ENCODE data around the gene DNAJA2. TPM values are rescaled to one million over a fixed set of nuclear protein-coding genes. Genes with fewer than 3 reads are reported as not detected.
"Not testable (repeated sequence)": the region's sequence is repeated elsewhere in the genome, so short reads cannot be mapped to it uniquely, and the experiment has no call there.

DNAJA2 gene
- total and polyA plus RNA-seq, 4 donors, result 80.2 to 102 (median 87.5) TPM

DNA sequence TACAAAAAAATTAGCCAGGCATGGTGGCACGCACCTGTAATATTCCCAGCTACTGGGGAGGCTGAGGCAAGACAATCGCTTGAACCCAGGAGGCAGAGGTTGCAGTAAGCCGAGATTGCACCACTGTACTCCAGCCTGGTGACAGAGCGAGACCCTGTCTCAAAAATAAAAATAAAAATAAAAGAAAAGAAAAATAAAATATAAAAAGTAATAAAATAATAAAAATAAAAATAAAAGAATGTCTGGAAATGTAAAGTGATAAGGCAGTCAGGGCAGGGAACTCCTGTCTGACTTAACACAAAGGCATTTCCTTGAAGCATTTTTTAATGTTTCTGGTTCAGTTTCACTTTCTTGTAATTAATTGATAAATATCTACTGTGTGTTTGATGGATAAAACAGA is 34.7 kb upstream of the DNAJA2 start:
- Histone ChIP-seq H3K4me3 (ENCODE audit: low read depth, low read length) (no peak overlapping the region), H3K27ac (ENCODE audit: low read depth, low read length) (no peak overlapping the region), H3K4me1 (ENCODE audit: control insufficient read depth, insufficient read depth, low read length) (no peaks in the 10 kb centered on the region), H3K27me3 (ENCODE audit: control insufficient read depth, insufficient read depth, low read length) (no peaks in the 10 kb centered on the region), H3K9me3 (ENCODE audit: control insufficient read depth, insufficient read depth, low read length) (no peaks in the 10 kb centered on the region), H3K36me3 (ENCODE audit: control insufficient read depth, insufficient read depth, low read length) (no peaks in the 10 kb centered on the region)
- DNase-seq (ENCODE audit: low read depth in 4 of 6, low spot score in 6 of 6), result no peak
- 94% methylated on average over 2 of the region's 4 CpGs for WGBS (ENCODE audit: insufficient coverage)

DNA sequence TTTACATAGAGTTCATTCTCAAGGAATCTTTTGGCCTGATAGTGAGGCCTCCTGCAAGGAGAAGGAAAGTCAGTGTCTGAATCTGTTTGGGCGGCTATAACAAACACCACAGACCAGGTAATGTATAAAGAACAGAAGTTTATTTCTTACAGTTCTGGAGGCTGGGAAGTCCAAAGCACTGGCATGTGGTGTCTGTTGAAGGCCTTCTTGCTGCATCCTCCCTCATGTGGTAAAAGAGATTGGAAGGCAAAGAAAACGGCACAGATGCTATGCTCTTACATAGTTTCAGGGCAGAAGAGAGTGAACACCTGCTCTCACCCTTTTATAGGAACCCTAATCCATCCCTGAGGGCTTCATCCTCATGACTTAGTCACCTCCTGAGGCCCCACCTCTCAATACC is 31.2 kb upstream of the DNAJA2 start:
- Histone ChIP-seq H3K4me3 (ENCODE audit: low read depth, low read length) (no peak overlapping the region), H3K27ac (ENCODE audit: low read depth, low read length) (no peak overlapping the region), H3K27me3 (ENCODE audit: control insufficient read depth, insufficient read depth, low read length) (no peaks in the 10 kb centered on the region), H3K36me3 (ENCODE audit: control insufficient read depth, insufficient read depth, low read length) (no peaks in the 10 kb centered on the region), H3K4me1 (ENCODE audit: control insufficient read depth, insufficient read depth, low read length) (no peaks in the 10 kb centered on the region), H3K9me3 (ENCODE audit: control insufficient read depth, insufficient read depth, low read length) (no peaks in the 10 kb centered on the region)
- WGBS (ENCODE audit: insufficient coverage), result 100% methylated on average over 1 of the region's 2 CpGs
- DNase-seq (ENCODE audit: low read depth in 4 of 6, low spot score in 6 of 6), result no peak

DNA sequence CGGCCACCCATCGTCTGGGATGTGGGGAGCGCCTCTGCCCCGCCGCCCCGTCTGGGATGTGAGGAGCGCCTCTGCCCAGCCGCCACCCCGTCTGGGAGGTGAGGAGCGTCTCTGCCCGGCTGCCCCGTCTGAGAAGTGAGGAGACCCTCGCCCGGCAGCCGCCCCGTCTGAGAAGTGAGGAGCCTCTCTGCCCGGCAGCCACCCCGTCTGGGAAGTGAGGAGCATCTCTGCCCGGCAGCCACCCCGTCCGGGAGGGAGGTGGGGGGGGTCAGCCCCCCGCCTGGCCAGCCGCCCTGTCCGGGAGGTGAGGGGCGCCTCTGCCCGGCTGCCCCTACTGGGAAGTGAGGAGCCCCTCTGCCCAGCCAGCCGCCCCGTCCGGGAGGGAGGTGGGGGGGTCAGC is 26.6 kb upstream of the DNAJA2 start:
- H3K27ac ChIP-seq (ENCODE audit: low read depth, low read length); DNase-seq (ENCODE audit: low read depth in 4 of 6, low spot score in 6 of 6); H3K27me3 ChIP-seq (ENCODE audit: control insufficient read depth, insufficient read depth, low read length); H3K9me3 ChIP-seq (ENCODE audit: control insufficient read depth, insufficient read depth, low read length); H3K4me1 ChIP-seq (ENCODE audit: control insufficient read depth, insufficient read depth, low read length); H3K36me3 ChIP-seq (ENCODE audit: control insufficient read depth, insufficient read depth, low read length); H3K4me3 ChIP-seq (ENCODE audit: low read depth, low read length): not testable (repeated sequence)
- WGBS (ENCODE audit: insufficient coverage), result no CpG with 5 or more reads among the region's 29 CpGs

DNA sequence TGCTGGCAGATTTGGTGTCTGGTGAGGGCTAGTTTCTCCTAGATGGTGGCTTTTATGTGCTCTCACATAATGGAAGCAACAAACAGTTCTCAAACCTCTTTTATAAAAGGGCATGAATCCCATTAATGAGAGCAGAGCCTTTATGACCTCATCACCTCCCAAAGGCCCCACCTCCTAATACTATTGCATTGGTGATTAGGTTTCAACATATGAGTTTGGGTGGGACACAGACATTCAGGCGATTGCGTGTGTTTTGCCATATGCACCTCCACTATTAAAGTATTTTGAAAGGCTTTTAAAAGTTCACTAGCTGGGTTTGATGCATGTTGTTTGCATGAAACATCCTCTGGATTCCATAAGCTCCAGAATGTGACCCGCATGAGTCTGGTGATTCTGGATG is 24.4 kb upstream of the DNAJA2 start:
- H3K27ac ChIP-seq (ENCODE audit: low read depth, low read length), result no peak overlapping the region
- DNase-seq (ENCODE audit: low read depth in 4 of 6, low spot score in 6 of 6), result no peak
- H3K4me1 ChIP-seq (ENCODE audit: control insufficient read depth, insufficient read depth, low read length), result no peaks in the 10 kb centered on the region
- no peaks in the 10 kb centered on the region for H3K36me3 ChIP-seq (ENCODE audit: control insufficient read depth, insufficient read depth, low read length)
- no peaks in the 10 kb centered on the region for H3K9me3 ChIP-seq (ENCODE audit: control insufficient read depth, insufficient read depth, low read length)
- 100% methylated on average over 1 of the region's 3 CpGs for WGBS (ENCODE audit: insufficient coverage)
- H3K4me3 ChIP-seq (ENCODE audit: low read depth, low read length), result no peak overlapping the region
- H3K27me3 ChIP-seq (ENCODE audit: control insufficient read depth, insufficient read depth, low read length), result no peaks in the 10 kb centered on the region

DNA sequence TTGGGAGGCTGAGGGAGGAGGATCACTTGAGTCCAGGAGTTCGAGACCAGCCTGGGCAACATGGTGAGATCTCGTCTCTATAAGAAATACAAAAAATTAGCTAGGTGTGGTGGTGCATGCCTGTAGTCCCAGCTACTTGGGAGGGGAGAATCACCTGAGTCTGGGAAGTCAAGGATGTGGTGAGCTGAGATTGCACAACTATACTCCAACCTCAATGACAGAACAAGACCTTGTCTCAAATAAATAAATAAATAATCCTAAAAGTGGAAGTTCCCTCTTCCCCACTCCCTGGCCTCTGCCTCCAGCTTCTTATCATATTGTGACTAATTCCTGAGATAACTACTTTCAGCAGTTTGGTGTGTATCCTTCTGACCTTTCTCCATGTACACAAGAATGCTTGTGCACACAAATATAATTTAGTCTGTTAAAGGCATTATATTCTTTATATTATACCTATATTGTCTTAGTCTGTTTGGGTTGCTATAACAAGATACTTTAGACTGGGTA is 23.5 kb upstream of the DNAJA2 start:
- H3K4me3 ChIP-seq (ENCODE audit: low read depth, low read length), result no peak overlapping the region
- DNase-seq (ENCODE audit: low read depth in 4 of 6, low spot score in 6 of 6), result no peak
- WGBS (ENCODE audit: insufficient coverage), result no CpG with 5 or more reads among the region's 2 CpGs
- H3K36me3 ChIP-seq (ENCODE audit: control insufficient read depth, insufficient read depth, low read length), result no peaks in the 10 kb centered on the region
- no peaks in the 10 kb centered on the region for H3K9me3 ChIP-seq (ENCODE audit: control insufficient read depth, insufficient read depth, low read length)
- H3K4me1 ChIP-seq (ENCODE audit: control insufficient read depth, insufficient read depth, low read length), result no peaks in the 10 kb centered on the region
- H3K27ac ChIP-seq (ENCODE audit: low read depth, low read length), result no peak overlapping the region
- no peaks in the 10 kb centered on the region for H3K27me3 ChIP-seq (ENCODE audit: control insufficient read depth, insufficient read depth, low read length)

DNA sequence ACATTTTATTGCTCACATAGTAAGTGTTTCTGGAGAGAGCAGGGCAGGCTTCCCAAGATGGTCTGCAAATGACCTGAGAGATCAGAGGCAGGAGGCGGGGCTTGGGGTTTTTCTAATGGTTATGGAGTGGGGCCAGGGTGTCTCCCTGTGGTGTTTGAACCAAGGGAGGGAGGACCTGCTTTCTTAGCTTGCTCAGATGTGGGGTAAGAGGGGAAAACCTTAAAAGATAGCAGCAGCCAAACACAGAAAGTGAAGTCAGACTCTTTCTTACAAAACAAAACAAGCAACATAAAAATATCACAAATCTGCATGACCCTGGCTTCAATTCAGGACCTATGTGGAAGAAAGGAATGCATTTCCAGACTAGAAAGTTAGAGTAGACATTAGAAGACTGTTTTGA is 22.9 kb upstream of the DNAJA2 start:
- peak in 1 of 6 donors; percentile 20 for DNase-seq (ENCODE audit: low read depth in 4 of 6, low spot score in 6 of 6)
- 75% methylated on average over 1 of the region's 1 CpG for WGBS (ENCODE audit: insufficient coverage)
- Histone ChIP-seq H3K4me3 (ENCODE audit: low read depth, low read length) (no peak overlapping the region), H3K4me1 (ENCODE audit: control insufficient read depth, insufficient read depth, low read length) (no peaks in the 10 kb centered on the region), H3K27ac (ENCODE audit: low read depth, low read length) (no peak overlapping the region), H3K36me3 (ENCODE audit: control insufficient read depth, insufficient read depth, low read length) (no peaks in the 10 kb centered on the region), H3K27me3 (ENCODE audit: control insufficient read depth, insufficient read depth, low read length) (no peaks in the 10 kb centered on the region), H3K9me3 (ENCODE audit: control insufficient read depth, insufficient read depth, low read length) (peaks cover 2% of the 10 kb centered on the region)

DNA sequence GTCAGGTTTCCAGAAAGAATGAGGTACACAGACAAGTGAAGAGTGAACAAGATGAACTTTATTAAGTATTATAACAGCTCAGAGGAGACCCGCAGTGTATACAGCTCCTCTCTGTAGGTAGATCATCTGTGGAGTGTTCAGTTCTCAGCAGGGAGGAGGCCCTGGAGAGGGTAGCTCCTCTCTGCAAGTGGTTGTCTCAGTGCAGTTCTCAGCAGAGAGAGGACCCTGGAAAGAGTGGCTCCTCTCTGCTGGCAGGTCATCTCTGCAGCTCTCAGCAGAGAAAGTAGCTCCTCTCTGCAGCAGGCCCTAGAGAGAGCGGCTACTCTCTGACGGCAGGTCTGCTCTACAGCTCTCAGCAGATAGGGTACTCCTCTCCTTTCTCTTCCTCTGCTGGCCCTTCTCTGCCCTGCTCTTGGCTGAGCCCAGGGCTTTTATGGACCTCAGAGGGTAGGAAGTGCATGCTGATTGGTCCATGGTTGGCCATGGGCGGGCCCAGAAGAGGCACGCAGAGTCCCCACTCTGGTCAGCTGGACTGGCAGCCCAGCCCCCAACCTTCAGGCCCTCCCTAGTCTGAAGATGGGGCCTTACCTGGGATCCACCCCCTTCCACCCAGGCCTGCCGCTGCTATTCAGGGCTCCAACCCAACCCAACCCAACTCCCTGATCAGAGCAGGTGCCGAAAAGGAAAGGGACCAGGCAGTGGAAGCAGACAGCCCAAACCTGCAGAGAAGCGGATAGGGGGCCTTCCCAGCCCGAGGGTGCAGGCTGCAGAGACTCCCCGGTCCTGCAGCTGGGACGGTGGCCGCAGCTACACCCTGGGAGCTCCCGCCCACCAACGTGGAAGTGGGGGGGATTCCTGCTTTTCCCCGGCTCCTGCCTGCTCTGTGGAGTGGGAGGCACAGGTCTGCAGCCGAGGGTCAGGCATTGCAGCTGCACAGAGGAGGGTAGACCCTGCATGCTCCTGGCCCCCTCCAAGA is 18.5 kb upstream of the DNAJA2 start:
- Histone ChIP-seq H3K4me1 (ENCODE audit: control insufficient read depth, insufficient read depth, low read length) (no peaks in the 10 kb centered on the region), H3K27ac (ENCODE audit: low read depth, low read length) (no peak overlapping the region), H3K4me3 (ENCODE audit: low read depth, low read length) (no peak overlapping the region), H3K36me3 (ENCODE audit: control insufficient read depth, insufficient read depth, low read length) (no peaks in the 10 kb centered on the region), H3K9me3 (ENCODE audit: control insufficient read depth, insufficient read depth, low read length) (peaks cover 2% of the 10 kb centered on the region), H3K27me3 (ENCODE audit: control insufficient read depth, insufficient read depth, low read length) (no peaks in the 10 kb centered on the region)
- no peak for DNase-seq (ENCODE audit: low read depth in 4 of 6, low spot score in 6 of 6)
- 94% methylated on average over 12 of the region's 16 CpGs for WGBS (ENCODE audit: insufficient coverage)

DNA sequence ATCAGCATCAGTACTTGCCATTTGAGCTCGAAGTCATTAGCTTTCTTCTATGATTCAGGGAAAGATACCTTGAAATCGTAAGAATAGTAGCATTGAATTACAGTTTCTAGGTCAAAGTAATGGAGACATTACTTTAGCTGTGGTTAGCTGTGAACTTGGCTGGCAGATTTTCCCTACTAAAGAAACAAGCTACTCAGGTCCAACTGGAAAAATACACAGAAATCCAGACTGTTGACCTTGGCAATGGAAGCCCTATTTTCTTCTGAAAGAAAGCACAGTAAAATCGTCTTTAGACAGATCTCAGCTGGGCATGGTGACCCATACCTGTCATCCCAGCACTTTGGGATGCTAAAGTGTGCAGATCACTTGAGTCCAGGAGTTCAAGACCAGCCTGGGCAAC is 13.4 kb upstream of the DNAJA2 start:
- Histone ChIP-seq H3K27ac (ENCODE audit: low read depth, low read length) (no peak overlapping the region), H3K9me3 (ENCODE audit: control insufficient read depth, insufficient read depth, low read length) (peaks cover 2% of the 10 kb centered on the region), H3K4me3 (ENCODE audit: low read depth, low read length) (no peak overlapping the region), H3K36me3 (ENCODE audit: control insufficient read depth, insufficient read depth, low read length) (no peaks in the 10 kb centered on the region), H3K27me3 (ENCODE audit: control insufficient read depth, insufficient read depth, low read length) (no peaks in the 10 kb centered on the region), H3K4me1 (ENCODE audit: control insufficient read depth, insufficient read depth, low read length) (no peaks in the 10 kb centered on the region)
- DNase-seq (ENCODE audit: low read depth in 4 of 6, low spot score in 6 of 6), result peak in 1 of 6 donors; percentile 39
- 55% methylated on average over 1 of the region's 3 CpGs for WGBS (ENCODE audit: insufficient coverage)

DNA sequence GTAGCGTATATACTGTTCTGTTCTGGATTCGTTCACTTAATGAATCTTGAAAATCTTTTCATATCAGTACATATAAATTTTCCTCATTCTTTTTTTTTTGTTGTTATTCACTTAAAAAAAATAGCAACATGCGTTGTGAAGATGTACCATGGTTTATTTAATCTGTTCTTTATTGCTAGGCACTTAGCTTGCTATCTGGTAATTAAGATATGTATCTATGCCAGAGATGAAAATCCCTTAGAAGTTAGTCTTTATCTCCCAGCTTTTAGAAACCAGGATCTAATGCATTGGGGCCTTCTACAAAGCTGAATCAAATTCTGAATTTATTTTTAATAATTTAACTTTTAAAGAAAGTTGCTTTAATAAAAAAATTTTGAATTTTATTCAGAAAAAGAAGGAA is 13.0 kb upstream of the DNAJA2 start:
- H3K27ac ChIP-seq (ENCODE audit: low read depth, low read length), result no peak overlapping the region
- no CpG with 5 or more reads among the region's 3 CpGs for WGBS (ENCODE audit: insufficient coverage)

DNA sequence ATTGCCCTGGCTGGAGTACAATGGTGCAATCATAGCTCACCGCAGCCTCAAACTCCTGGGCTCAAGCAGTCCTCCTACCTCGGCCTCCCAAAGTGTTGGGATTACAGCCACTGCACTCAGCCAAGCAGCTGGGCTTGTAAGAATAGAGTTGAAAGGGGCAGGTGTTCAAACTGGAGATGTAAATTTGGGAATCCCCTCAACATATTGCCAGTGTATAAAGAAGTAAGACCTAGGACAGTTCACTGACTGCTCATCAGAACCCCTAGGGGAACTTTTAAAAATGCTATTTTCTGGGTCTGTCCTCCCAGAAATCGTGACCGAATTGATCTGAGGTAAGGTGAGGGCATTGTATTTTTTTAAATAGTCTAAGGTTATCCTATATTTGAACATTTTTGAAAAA is 8.9 kb upstream of the DNAJA2 start:
- Histone ChIP-seq H3K4me1 (ENCODE audit: control insufficient read depth, insufficient read depth, low read length) (no peaks in the 10 kb centered on the region), H3K27me3 (ENCODE audit: control insufficient read depth, insufficient read depth, low read length) (no peaks in the 10 kb centered on the region), H3K9me3 (ENCODE audit: control insufficient read depth, insufficient read depth, low read length) (no peaks in the 10 kb centered on the region), H3K27ac (ENCODE audit: low read depth, low read length) (no peak overlapping the region), H3K4me3 (ENCODE audit: low read depth, low read length) (no peak overlapping the region), H3K36me3 (ENCODE audit: control insufficient read depth, insufficient read depth, low read length) (no peaks in the 10 kb centered on the region)
- 100% methylated on average over 1 of the region's 4 CpGs for WGBS (ENCODE audit: insufficient coverage)
- no peak for DNase-seq (ENCODE audit: low read depth in 4 of 6, low spot score in 6 of 6)

More for the DNA sequence above, 13.0 kb upstream of the DNAJA2 start:
- no peak for DNase-seq (ENCODE audit: low read depth in 4 of 6, low spot score in 6 of 6)
- Histone ChIP-seq H3K27me3 (ENCODE audit: control insufficient read depth, insufficient read depth, low read length) (no peaks in the 10 kb centered on the region), H3K9me3 (ENCODE audit: control insufficient read depth, insufficient read depth, low read length) (no peaks in the 10 kb centered on the region), H3K4me3 (ENCODE audit: low read depth, low read length) (no peak overlapping the region), H3K4me1 (ENCODE audit: control insufficient read depth, insufficient read depth, low read length) (no peaks in the 10 kb centered on the region), H3K36me3 (ENCODE audit: control insufficient read depth, insufficient read depth, low read length) (no peaks in the 10 kb centered on the region)
